HEK293T (cell line): ENCODE measurements around the gene ARL4A.

ENCODE experiments used
- SP1 ChIP-seq: fragments of 450-650 bp; IDR thresholded peaks from 2 replicates; pipeline ENCODE4 v1.6.1; 2017
- TARDBP ChIP-seq: fragments of 450-650 bp; IDR thresholded peaks from 2 replicates; pipeline ENCODE4 v1.6.1; 2016

DNA sequence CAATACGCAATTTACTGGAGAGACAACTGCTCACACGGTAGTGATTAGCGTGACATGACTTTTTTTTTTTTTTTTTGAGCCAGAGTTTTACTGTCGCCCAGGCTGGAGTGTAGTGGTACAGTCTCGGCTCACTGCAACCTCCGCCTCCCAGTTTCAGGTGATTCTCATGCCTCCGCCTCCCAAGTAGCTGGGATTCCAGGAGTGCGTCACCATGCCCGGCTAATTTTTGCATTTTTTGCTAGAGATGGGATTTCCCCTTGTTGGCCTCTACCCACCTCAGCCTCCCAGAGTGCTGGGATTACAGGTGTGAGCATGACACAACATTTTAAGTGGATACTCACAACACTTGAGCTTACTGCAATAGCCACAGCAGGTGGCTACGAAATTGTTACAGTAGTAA lies 11.9 kb downstream of the ARL4A start:
- no peak for TF ChIP-seq TARDBP
- no peak for TF ChIP-seq SP1
